IMR-90 (cell line): ENCODE data around the gene TPGS1. TPM values are rescaled to one million over a fixed set of nuclear protein-coding genes. Genes with fewer than 3 reads are reported as not detected.

ENCODE experiments used
- ATAC-seq: fragments of 200-7000 bp; cut with Tn5 transposase; 2 replicates; pipeline ENCODE4 v1.9.1; 2020; ENCODE audit warnings: low read depth, mild to moderate bottlenecking, moderate library complexity
- BruUV-seq: library from RNA; stranded (reverse); fragments of 400-500 nt; replicated peaks from 2 replicates; lab custom pipeline; 2021; lab: Mats Ljungman, UMichigan
- CTCF ChIA-PET: fragments of 300-600 bp; formaldehyde crosslinking; extraction: SDS; loops from one replicate; lab custom pipeline; 2021; ENCODE audit warnings: antibody characterized with exemption; lab: Yijun Ruan, JAX
- POLR2A ChIA-PET: fragments of 300-600 bp; sonication (Branson Sonifier 250); formaldehyde crosslinking; loops from one replicate; lab custom pipeline; 2022; ENCODE audit warnings: antibody characterized with exemption; ENCODE audit not compliant: unreplicated experiment; lab: Charles Lee
- DNase-seq: peaks from one replicate; pipeline ENCODE4 v3.0.0; 2013
- H2AFZ ChIP-seq: replicated peaks from 2 replicates; pipeline ENCODE3; 2013; ENCODE audit warnings: low read length, mild to moderate bottlenecking; ENCODE audit not compliant: poor library complexity
- H2AK5ac ChIP-seq: 2 replicates; pipeline ENCODE4 v1.6.1; 2013; ENCODE audit warnings: low read depth, low read length, inconsistent platforms
- H2AK9ac ChIP-seq: replicated peaks from 2 replicates; pipeline ENCODE3; 2013; ENCODE audit warnings: mild to moderate bottlenecking, low read depth, low read length, moderate library complexity; ENCODE audit not compliant: poor library complexity
- H2BK120ac ChIP-seq: 2 replicates; pipeline ENCODE4 v1.6.1; 2013; ENCODE audit warnings: low read depth, low read length, inconsistent platforms
- H2BK15ac ChIP-seq: 3 replicates; pipeline ENCODE4 v1.6.1; 2013; ENCODE audit warnings: low read depth, low read length, inconsistent platforms
- H2BK20ac ChIP-seq: 2 replicates; pipeline ENCODE4 v1.6.1; 2013; ENCODE audit warnings: low read depth, mild to moderate bottlenecking, inconsistent platforms, low read length, moderate library complexity
- H2BK5ac ChIP-seq: 2 replicates; pipeline ENCODE4 v1.6.1; 2013; ENCODE audit warnings: mild to moderate bottlenecking, low read depth, low read length, inconsistent platforms; ENCODE audit not compliant: poor library complexity, severe bottlenecking
- H3K14ac ChIP-seq: replicated peaks from 2 replicates; pipeline ENCODE4 v1.6.1; 2013; ENCODE audit warnings: low read depth, low read length, inconsistent platforms
- H3K18ac ChIP-seq: 2 replicates; pipeline ENCODE4 v1.6.1; 2013; ENCODE audit warnings: low read depth, low read length, control low read depth
- H3K23ac ChIP-seq: 2 replicates; pipeline ENCODE4 v1.6.1; 2013; ENCODE audit warnings: low read depth, low read length, inconsistent platforms
- H3K27ac ChIP-seq: 2 replicates; pipeline ENCODE4 v1.5.1; 2013; ENCODE audit warnings: mild to moderate bottlenecking, control low read depth, low read length; ENCODE audit not compliant: insufficient read depth
- H3K27me3 ChIP-seq: 2 replicates; pipeline ENCODE4 v1.6.1; 2013; ENCODE audit warnings: low read length; ENCODE audit not compliant: control insufficient read depth, insufficient read depth
- H3K36me3 ChIP-seq: 2 replicates; pipeline ENCODE4 v1.6.1; 2013; ENCODE audit warnings: low read length, mixed read lengths; ENCODE audit not compliant: control insufficient read depth, insufficient read depth
- H3K4ac ChIP-seq: 2 replicates; pipeline ENCODE4 v1.6.1; 2013; ENCODE audit warnings: low read depth, low read length, inconsistent platforms
- H3K4me1 ChIP-seq: 2 replicates; pipeline ENCODE4 v1.6.1; 2013; ENCODE audit warnings: low read length, mixed read lengths; ENCODE audit not compliant: control insufficient read depth, insufficient read depth
- H3K4me2 ChIP-seq: 2 replicates; pipeline ENCODE4 v1.6.1; 2013; ENCODE audit warnings: low read depth, mild to moderate bottlenecking, control low read depth, low read length, moderate library complexity
- H3K4me3 ChIP-seq: 2 replicates; pipeline ENCODE4 v1.5.1; 2013; ENCODE audit warnings: low read depth, mild to moderate bottlenecking, control low read depth, low read length, moderate library complexity; ENCODE audit not compliant: insufficient read depth
- H3K56ac ChIP-seq: 2 replicates; pipeline ENCODE4 v1.6.1; 2013; ENCODE audit warnings: low read length, inconsistent platforms; ENCODE audit not compliant: insufficient read depth; ENCODE audit errors: extremely low read depth
- H3K79me1 ChIP-seq, 2 experiments: 2 replicates each; pipeline ENCODE4 v1.6.1; 2013; ENCODE audit warnings: low read length in 2 of 2, inconsistent platforms in 1 of 2, low read depth in 1 of 2
- H3K9ac ChIP-seq: 2 replicates; pipeline ENCODE4 v1.6.1; 2013; ENCODE audit warnings: low read depth, low read length, control low read depth
- H3K9me1 ChIP-seq: 2 replicates; pipeline ENCODE4 v1.6.1; 2013; ENCODE audit warnings: low read length, inconsistent platforms; ENCODE audit not compliant: insufficient read depth
- H3K9me3 ChIP-seq: 2 replicates; pipeline ENCODE4 v1.6.1; 2013; ENCODE audit warnings: low read length; ENCODE audit not compliant: control insufficient read depth, insufficient read depth
- H4K20me1 ChIP-seq: 2 replicates; pipeline ENCODE4 v1.6.1; 2013; ENCODE audit warnings: low read length, inconsistent platforms; ENCODE audit not compliant: insufficient read depth
- H4K5ac ChIP-seq: 2 replicates; pipeline ENCODE4 v1.6.1; 2013; ENCODE audit warnings: mild to moderate bottlenecking, low read depth, low read length, control low read depth
- H4K8ac ChIP-seq, 2 experiments: 2 replicates each; pipeline ENCODE4 v1.6.1; 2013; ENCODE audit warnings: low read depth in 2 of 2, low read length in 2 of 2, control low read depth in 1 of 2, inconsistent platforms in 1 of 2
- H4K91ac ChIP-seq: 2 replicates; pipeline ENCODE4 v1.6.1; 2013; ENCODE audit warnings: low read depth, low read length, inconsistent platforms; ENCODE audit not compliant: insufficient read depth
- BHLHE40 ChIP-seq: fragments of 150-350 bp; IDR thresholded peaks from 2 replicates; pipeline ENCODE4 v1.6.1; 2016; ENCODE audit warnings: mild to moderate bottlenecking, low read depth, low read length
- CEBPB ChIP-seq: IDR thresholded peaks from 2 replicates; pipeline ENCODE4 v1.6.1; 2012; ENCODE audit warnings: low read depth, low read length, improper control_type of control experiment
- CHD1 ChIP-seq: IDR thresholded peaks from 2 replicates; pipeline ENCODE4 v1.6.1; 2012; ENCODE audit warnings: low read depth, low read length, improper control_type of control experiment
- CTCF ChIP-seq: conservative IDR thresholded peaks from 2 replicates; pipeline ENCODE4 v1.5.1; 2012; ENCODE audit warnings: mild to moderate bottlenecking, low read depth, low read length, improper control_type of control experiment
- ELK1 ChIP-seq: fragments of 150-350 bp; IDR thresholded peaks from 2 replicates; pipeline ENCODE4 v1.6.1; 2016; ENCODE audit warnings: low read depth, mild to moderate bottlenecking, low read length, moderate library complexity, borderline replicate concordance
- FOS ChIP-seq: fragments of 150-350 bp; IDR thresholded peaks from 2 replicates; pipeline ENCODE4 v1.6.1; 2016; ENCODE audit warnings: low read depth, low read length
- MAFK ChIP-seq: IDR thresholded peaks from 2 replicates; pipeline ENCODE4 v1.6.1; 2012; ENCODE audit warnings: low read depth, low read length, improper control_type of control experiment
- MAZ ChIP-seq: IDR thresholded peaks from 2 replicates; pipeline ENCODE4 v1.6.1; 2012; ENCODE audit warnings: low read depth, mild to moderate bottlenecking, low read length, improper control_type of control experiment, moderate library complexity, borderline replicate concordance
- MXI1 ChIP-seq: IDR thresholded peaks from 2 replicates; pipeline ENCODE4 v1.6.1; 2012; ENCODE audit warnings: low read depth, mild to moderate bottlenecking, low read length, moderate library complexity, borderline replicate concordance
- NFE2L2 ChIP-seq: fragments of 150-350 bp; IDR thresholded peaks from 2 replicates; pipeline ENCODE4 v1.6.1; 2016; ENCODE audit warnings: low read depth, mild to moderate bottlenecking, low read length
- POLR2A ChIP-seq: IDR thresholded peaks from 2 replicates; pipeline ENCODE4 v1.6.1; 2012; ENCODE audit warnings: mild to moderate bottlenecking, low read depth, low read length
- RAD21 ChIP-seq: IDR thresholded peaks from 2 replicates; pipeline ENCODE4 v1.6.1; 2012; ENCODE audit warnings: low read length, improper control_type of control experiment
- RCOR1 ChIP-seq: IDR thresholded peaks from 2 replicates; pipeline ENCODE4 v1.6.1; 2012; ENCODE audit warnings: mild to moderate bottlenecking, low read length, improper control_type of control experiment; ENCODE audit not compliant: insufficient replicate concordance
- RFX5 ChIP-seq: IDR thresholded peaks from 2 replicates; pipeline ENCODE4 v1.8.0; 2012; ENCODE audit warnings: low read depth, mild to moderate bottlenecking, low read length, moderate library complexity
- SMC3 ChIP-seq: fragments of 150-350 bp; IDR thresholded peaks from 2 replicates; pipeline ENCODE4 v1.6.1; 2016; ENCODE audit warnings: low read depth, mild to moderate bottlenecking, antibody characterized with exemption, low read length, moderate library complexity
- USF2 ChIP-seq: fragments of 150-350 bp; IDR thresholded peaks from 2 replicates; pipeline ENCODE4 v1.6.1; 2017; ENCODE audit warnings: mild to moderate bottlenecking, antibody characterized with exemption, low read length, low read depth
- WGBS, 2 experiments: methylation state at CpG; one replicate each; pipeline versions ENCODE4 v1.1.5 to v1.1.7; 2013; ENCODE audit warnings: missing lambda C conversion rate in 2 of 2; ENCODE audit not compliant: insufficient read length in 1 of 2; ENCODE audit errors: extremely low coverage in 2 of 2; 5-methylcytosine and 5-hydroxymethylcytosine counted together
- dilution Hi-C: fragments of 300-500 bp; cut with HindIII; formaldehyde crosslinking; loops from one replicate; pipeline ENCODE4 v1.14.3; 2018; ENCODE audit warnings: low sequenced_read_pairs; ENCODE audit not compliant: unreplicated experiment
- in situ Hi-C: fragments of 300-500 bp; cut with MboI; formaldehyde crosslinking; loops from 3 replicates; pipeline ENCODE4 v1.14.3; 2019; ENCODE audit warnings: low sequenced_read_pairs, inconsistent platforms, mixed read lengths
- intact Hi-C: fragments of 100-400 bp; cut with micrococcal nuclease; formaldehyde crosslinking; loops from 2 replicates; pipeline ENCODE4 v1.10.0; 2022
- polyA plus RNA-seq, 3 experiments: library from polyadenylated mRNA; depleted of rRNA; stranded (reverse); fragments of >200 nt; gene quantifications; 2 replicates each; pipeline ENCODE4 v1.2.3, GENCODE V29; 2012; ENCODE audit warnings: low replicate concordance in 1 of 3
- total RNA-seq: library from RNA; depleted of rRNA; stranded (reverse); fragments of >200 nt; gene quantifications from 2 replicates; pipeline ENCODE4 v1.2.3, GENCODE V29; 2012

TPGS1 gene
- total and polyA plus RNA-seq, 2 of the 4 experiments (the other 2 are of a cell fraction) = 2.7 to 6.3 TPM

- Histone ChIP-seq H2BK120ac (no peak overlapping the region), H2BK5ac (no peak overlapping the region), H3K79me1 (no peaks in the 10 kb centered on the region), H3K36me3 (no peaks in the 10 kb centered on the region), H3K9me3 (no peaks in the 10 kb centered on the region; the same call in 1 of the 2 replicates), H2BK20ac (no peak overlapping the region), H2BK15ac (no peak overlapping the region), H3K27me3 (peaks cover 20% of the 10 kb centered on the region), H3K56ac (no peak overlapping the region), H2AFZ (no peak overlapping the region), H3K23ac (no peak overlapping the region), H2AK5ac (no peak overlapping the region), H3K14ac (no peak overlapping the region), H3K4ac (no peak overlapping the region), H3K27ac (no peak overlapping the region), H3K4me2 (no peak overlapping the region), H2AK9ac (no peak overlapping the region), H3K9me1 (no peaks in the 10 kb centered on the region), H4K5ac (no peak overlapping the region), H3K4me1 (peaks cover 3% of the 10 kb centered on the region; the same call in 1 of the 2 replicates), H3K9ac (no peak overlapping the region), H4K20me1 (no peaks in the 10 kb centered on the region), H4K8ac (no peak overlapping the region), H3K4me3 (no peak overlapping the region), H4K91ac (no peak overlapping the region), H3K18ac (no peak overlapping the region)
- no peak for DNase-seq
- TF ChIP-seq CTCF (no peak), CHD1 (no peak), MAZ (no peak), MXI1 (no peak), POLR2A (no peak), BHLHE40 (no peak), SMC3 (no peak), RAD21 (no peak), MAFK (no peak), USF2 (no peak), RFX5 (no peak), FOS (no peak), NFE2L2 (no peak), CEBPB (no peak), ELK1 (no peak), RCOR1 (no peak)
- in situ Hi-C loops = no loop called here
- intact Hi-C loops = no loop called here
- dilution Hi-C loops = no loop called here
- 76% methylated on average over 19 of the region's 35 CpGs; no CpG with 5 or more reads in 1 of the 2 experiments for WGBS, 2 experiments
- POLR2A ChIA-PET = no interaction called here
- BruUV-seq = no TSS peak
- CTCF ChIA-PET = no interaction called here
- ATAC-seq = no peak
Observed at GRCh38 chr19:463483-464207, 43.7 kb upstream of the TPGS1 start.
